Esophagus squamous epithelium (tissue), 5 donors: ENCODE results near the gene CHAF1B. TPM values are rescaled to one million over a fixed set of nuclear protein-coding genes. Genes with fewer than 3 reads are reported as not detected.

Experiments
- DNase-seq: peaks from one replicate; lab custom pipeline; 2025; lab: John Stamatoyannopoulos, UW
- H3K27ac ChIP-seq, 4 donors: fragments of 200-600 bp; sonication (generic); one replicate each; pipeline ENCODE4 v1.5.1; 2016 to 2019; ENCODE audit warnings: mild to moderate bottlenecking in 1 of 4
- H3K27me3 ChIP-seq, 4 donors: fragments of 200-600 bp; sonication (generic); 1 replicate in 3 of 4; 2 replicates in 1 of 4; pipeline versions ENCODE4 v1.5.1 to v1.6.0; 2017 to 2021; ENCODE audit warnings: antibody characterized with exemption in 1 of 4
- H3K36me3 ChIP-seq, 3 donors: fragments of 200-600 bp; sonication (generic); one replicate each; pipeline ENCODE4 v1.5.1; 2016 to 2019
- H3K4me1 ChIP-seq, 3 donors: fragments of 200-600 bp; sonication (generic); one replicate each; pipeline ENCODE4 v1.5.1; 2017 to 2019
- H3K4me3 ChIP-seq, 4 donors: fragments of 200-600 bp; sonication (generic); 1 replicate in 3 of 4; 2 replicates in 1 of 4; pipeline ENCODE4 v1.5.1; 2016 to 2019; ENCODE audit warnings: mild to moderate bottlenecking in 2 of 4, moderate library complexity in 1 of 4
- H3K9me3 ChIP-seq, 3 donors: fragments of 200-600 bp; sonication (generic); one replicate each; pipeline ENCODE4 v1.5.1; 2016 to 2019
- POLR2A ChIP-seq, 4 donors: fragments of 450-650 bp; IDR thresholded peaks; one replicate each; pipeline ENCODE4 v1.6.1; 2017; ENCODE audit warnings: antibody characterized with exemption in 4 of 4, mild to moderate bottlenecking in 4 of 4, moderate library complexity in 3 of 4
- WGBS, 2 donors: methylation state at CpG; one replicate each; pipeline ENCODE4 v1.1.5; 2018; 5-methylcytosine and 5-hydroxymethylcytosine counted together
- intact Hi-C: fragments of 100-400 bp; cut with DNase I; formaldehyde crosslinking; loops from one replicate; pipeline ENCODE4 v1.15.0; 2022
- total RNA-seq, 4 donors: library from RNA; depleted of rRNA; stranded (reverse); fragments of >200 nt; gene quantifications; one replicate each; pipeline ENCODE4 v1.1.0, GENCODE V29; 2016
- TF ChIP-seq, protein P1 (sequence below), 6 experiments: fragments of 450-650 bp in 4 of 6; fragments of 200-600 bp in 2 of 6; sonication (generic) in 2 of 6; IDR thresholded peaks; one replicate each; pipeline ENCODE4 v1.5.1; 2016 to 2019; ENCODE audit warnings: antibody characterized with exemption in 6 of 6, mild to moderate bottlenecking in 4 of 6, moderate library complexity in 4 of 6
- donor health status: DM: yes; HTN: yes; CAD: no.

CHAF1B gene
- total RNA-seq, 4 donors from 2014 or later, result 2.4 to 6.6 (median 4.3) TPM

- Histone ChIP-seq H3K9me3 (no peaks in the 10 kb centered on the region), H3K27me3 (peaks cover 0 to 46% (median 0%) of the 10 kb centered on the region in 4 donors), H3K27ac (no peak overlapping the region), H3K4me1 (peaks cover 0 to 16% (median 5%) of the 10 kb centered on the region in 3 donors), H3K36me3 (no peaks in the 10 kb centered on the region), H3K4me3 (no peak overlapping the region)
- DNase-seq, result no peak
- intact Hi-C loops, result no loop called here
- no peak for TF ChIP-seq POLR2A (IDR thresholded peaks at IDR 0.05)
- TF ChIP-seq, protein P1, sequence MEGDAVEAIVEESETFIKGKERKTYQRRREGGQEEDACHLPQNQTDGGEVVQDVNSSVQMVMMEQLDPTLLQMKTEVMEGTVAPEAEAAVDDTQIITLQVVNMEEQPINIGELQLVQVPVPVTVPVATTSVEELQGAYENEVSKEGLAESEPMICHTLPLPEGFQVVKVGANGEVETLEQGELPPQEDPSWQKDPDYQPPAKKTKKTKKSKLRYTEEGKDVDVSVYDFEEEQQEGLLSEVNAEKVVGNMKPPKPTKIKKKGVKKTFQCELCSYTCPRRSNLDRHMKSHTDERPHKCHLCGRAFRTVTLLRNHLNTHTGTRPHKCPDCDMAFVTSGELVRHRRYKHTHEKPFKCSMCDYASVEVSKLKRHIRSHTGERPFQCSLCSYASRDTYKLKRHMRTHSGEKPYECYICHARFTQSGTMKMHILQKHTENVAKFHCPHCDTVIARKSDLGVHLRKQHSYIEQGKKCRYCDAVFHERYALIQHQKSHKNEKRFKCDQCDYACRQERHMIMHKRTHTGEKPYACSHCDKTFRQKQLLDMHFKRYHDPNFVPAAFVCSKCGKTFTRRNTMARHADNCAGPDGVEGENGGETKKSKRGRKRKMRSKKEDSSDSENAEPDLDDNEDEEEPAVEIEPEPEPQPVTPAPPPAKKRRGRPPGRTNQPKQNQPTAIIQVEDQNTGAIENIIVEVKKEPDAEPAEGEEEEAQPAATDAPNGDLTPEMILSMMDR (IDR thresholded peaks at IDR 0.05), result no peak
- 86 to 95% methylated on average over 4 to 11 of the region's 16 CpGs for WGBS, 2 donors
Measured at GRCh38 chr21:36460866-36461265, 75.7 kb downstream of the CHAF1B start.

GRCh38 chr21:36461277-36461917, 76.2 kb downstream of the CHAF1B start:
- 60% methylated on average over 4 of the region's 34 CpGs; no CpG with 5 or more reads in 1 of the 2 donors for WGBS, 2 donors

DNA sequence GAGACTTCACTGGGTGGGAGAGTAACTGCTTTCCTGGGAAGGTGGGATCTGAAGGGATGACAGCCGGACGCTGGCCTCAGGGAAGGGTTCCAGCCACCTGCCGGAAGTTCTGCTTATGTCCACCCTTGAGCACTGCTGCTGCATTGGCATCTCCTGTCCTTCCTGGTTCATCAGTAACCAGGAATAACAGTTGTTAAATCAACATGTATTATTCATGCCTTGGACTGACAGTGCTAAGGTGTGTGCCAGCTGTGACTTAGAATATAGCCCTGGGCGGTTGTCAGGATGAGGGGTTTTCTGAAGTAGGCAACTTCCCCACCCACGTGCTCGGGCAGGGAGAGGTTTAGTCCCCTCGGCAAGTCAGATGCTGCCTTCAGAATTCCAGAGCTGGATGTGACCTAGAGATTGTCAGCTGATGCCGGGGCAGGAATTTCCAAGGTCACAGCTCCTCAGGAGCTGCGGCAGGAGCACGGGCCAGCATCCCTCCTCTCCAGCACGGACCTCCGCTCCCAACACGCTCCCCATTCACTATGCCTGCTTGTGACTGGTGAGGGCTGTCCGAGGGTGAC, 76.8 kb downstream of the CHAF1B start:
- no peak for DNase-seq
- intact Hi-C loops, result no loop called here
- no peaks in the 10 kb centered on the region for H3K9me3 ChIP-seq
- WGBS, 2 donors, result 28 to 48% methylated on average over 8 to 11 of the region's 14 CpGs
- H3K4me1 ChIP-seq, result peaks cover 0 to 16% (median 5%) of the 10 kb centered on the region in 3 donors
- no peaks in the 10 kb centered on the region for H3K36me3 ChIP-seq
- H3K27me3 ChIP-seq, result peaks cover 0 to 46% (median 0%) of the 10 kb centered on the region in 4 donors
- no peak overlapping the region for H3K27ac ChIP-seq
- no peak for TF ChIP-seq POLR2A (IDR thresholded peaks at IDR 0.05)
- TF ChIP-seq, protein P1 (IDR thresholded peaks at IDR 0.05), result peak in 1 of 6 experiments; percentile 10
- H3K4me3 ChIP-seq, result no peak overlapping the region

More at GRCh38 chr21:36461277-36461917, 76.2 kb downstream of the CHAF1B start:
- no peak overlapping the region for H3K4me3 ChIP-seq
- H3K36me3 ChIP-seq, result no peaks in the 10 kb centered on the region
- no peak for DNase-seq
- no peak for TF ChIP-seq POLR2A (IDR thresholded peaks at IDR 0.05)
- TF ChIP-seq, protein P1 (IDR thresholded peaks at IDR 0.05), result no peak
- H3K4me1 ChIP-seq, result peaks cover 0 to 16% (median 5%) of the 10 kb centered on the region in 3 donors
- no peak overlapping the region for H3K27ac ChIP-seq
- intact Hi-C loops, result no loop called here
- peaks cover 0 to 46% (median 0%) of the 10 kb centered on the region in 4 donors for H3K27me3 ChIP-seq
- H3K9me3 ChIP-seq, result no peaks in the 10 kb centered on the region

- no peak overlapping the region for H3K4me3 ChIP-seq
- no peak overlapping the region for H3K27ac ChIP-seq
- peaks cover 0 to 46% (median 0%) of the 10 kb centered on the region in 4 donors for H3K27me3 ChIP-seq
- peaks cover 0 to 16% (median 5%) of the 10 kb centered on the region in 3 donors for H3K4me1 ChIP-seq
- no peaks in the 10 kb centered on the region for H3K36me3 ChIP-seq
- TF ChIP-seq POLR2A (IDR thresholded peaks at IDR 0.05), result no peak
- TF ChIP-seq, protein P1 (IDR thresholded peaks at IDR 0.05), result no peak
- WGBS, 2 donors, result 79 to 94% methylated on average over 5 to 6 of the region's 10 CpGs
- no peak for DNase-seq
- intact Hi-C loops, result no loop called here
- H3K9me3 ChIP-seq, result no peaks in the 10 kb centered on the region
Measured at GRCh38 chr21:36463204-36463603, 78.0 kb downstream of the CHAF1B start.

- peaks cover 0 to 46% (median 0%) of the 10 kb centered on the region in 4 donors for H3K27me3 ChIP-seq
- no peak for DNase-seq
- H3K4me1 ChIP-seq, result peaks cover 0 to 16% (median 5%) of the 10 kb centered on the region in 3 donors
- H3K9me3 ChIP-seq, result no peaks in the 10 kb centered on the region
- no peaks in the 10 kb centered on the region for H3K36me3 ChIP-seq
- no peak overlapping the region for H3K4me3 ChIP-seq
- 68 to 73% methylated on average over 10 of the region's 10 CpGs for WGBS, 2 donors
- intact Hi-C loops, result no loop called here
- TF ChIP-seq, protein P1 (IDR thresholded peaks at IDR 0.05), result no peak
- TF ChIP-seq POLR2A (IDR thresholded peaks at IDR 0.05), result no peak
- no peak overlapping the region for H3K27ac ChIP-seq
Measured at GRCh38 chr21:36463991-36464390, 78.8 kb downstream of the CHAF1B start.
